ENCODE results near the gene MARS2.

- TF ChIP-seq CTCF (IDR thresholded peaks at IDR 0.05), result no peak
- TF ChIP-seq EZH2 (IDR thresholded peaks at IDR 0.05; ENCODE audit: borderline replicate concordance, insufficient read depth, low read depth, low read length, poor library complexity, severe bottlenecking), result no peak
Measured at GRCh38 chr2:197661626-197662025, 43.5 kb upstream of the MARS2 start.
